Pancreas (tissue), 10 donors: ENCODE data around the gene ANKRD27. TPM values are rescaled to one million over a fixed set of nuclear protein-coding genes. Genes with fewer than 3 reads are reported as not detected.
A peak's percentile ranks its signal among the peaks of the same experiment; 100 is the strongest.
"Not testable (repeated sequence)": the region's sequence is repeated elsewhere in the genome, so short reads cannot be mapped to it uniquely, and the experiment has no call there.

Source experiments
- ATAC-seq, 4 donors: fragments of 200-7000 bp; cut with Tn5 transposase; one replicate each; pipeline versions ENCODE4 v1.8.0 to v1.9.1; 2020; ENCODE audit warnings: mild to moderate bottlenecking in 4 of 4, moderate library complexity in 4 of 4
- DNase-seq, 6 donors: peaks; one replicate each; pipeline ENCODE4 v3.0.0-alpha.2; 2020
- FAIRE-seq: peaks from 2 replicates; lab custom pipeline; 2012; peaks lifted over from hg19 to GRCh38; lab: Jason Lieb, UNC
- H3K27ac ChIP-seq, 4 donors: fragments of 200-600 bp; sonication (generic); 1 replicate in 3 of 4; 2 replicates in 1 of 4; pipeline versions ENCODE4 v1.5.0 to v1.8.0; 2020
- H3K27me3 ChIP-seq, 4 donors: fragments of 200-600 bp; one replicate each; pipeline ENCODE4 v1.8.0; 2021
- H3K36me3 ChIP-seq, 3 donors: fragments of 200-600 bp; sonication (generic) in 1 of 3; one replicate each; pipeline versions ENCODE4 v1.5.0 to v1.8.0; 2020 to 2021
- H3K4me1 ChIP-seq, 3 donors: fragments of 200-600 bp; one replicate each; pipeline ENCODE4 v1.8.0; 2021
- H3K4me3 ChIP-seq, 4 donors: fragments of 200-600 bp; sonication (generic) in 2 of 4; one replicate each; pipeline versions ENCODE4 v1.5.0 to v1.8.0; 2020 to 2021
- H3K9me3 ChIP-seq, 4 donors: fragments of 200-600 bp; one replicate each; pipeline ENCODE4 v1.8.0; 2021
- CTCF ChIP-seq, 4 donors: fragments of 200-600 bp; sonication (generic) in 3 of 4; IDR thresholded peaks; one replicate each; pipeline versions ENCODE4 v1.5.0 to v1.8.0; 2021; ENCODE audit warnings: antibody characterized with exemption in 4 of 4
- WGBS, 2 donors: extraction: QIAGEN DNeasy Blood & Tissue Kit; methylation state at CpG; one replicate each; pipeline ENCODE4 v1.1.7; 2013; 5-methylcytosine and 5-hydroxymethylcytosine counted together
- intact Hi-C, 3 donors: fragments of 100-400 bp; cut with DNase I; formaldehyde crosslinking; loops; one replicate each; pipeline versions ENCODE4 v1.11.1 to v1.14.2; 2022
- polyA plus RNA-seq, 2 donors: library from polyadenylated mRNA; stranded (reverse); fragments of 200-250 nt; gene quantifications; one replicate each; pipeline ENCODE4 v1.2.3, GENCODE V29; 2013
- total RNA-seq, 6 donors: library from RNA; stranded (reverse); fragmentation: NEBNext Ultra II Directional in 4 of 6; extraction: Animal tissue kit (Norgen Biotek cat#: 25700) in 4 of 6; gene quantifications; one replicate each; pipeline versions ENCODE4 v1.2.1 to v1.2.4, GENCODE V29; 2021 to 2023
- donor health status: healthy with polysubstance abuse.
- donor health status: DM: no; HTN: no; CAD: no; lungs with moderate emphysema.
- donor health status: DM: no; HTN: no; CAD: no.
- donor health status: control.
- donor health status: control.
- donor health status: Bipolar disorder and iron deficiency.
- donor health status: DM: yes; HTN: yes; CAD: no.
- donor health status: DM: no; HTN: no; CAD: no.
- donor health status: DM: no; HTN: no; CAD: no.
- donor health status: DM: yes; HTN: yes; CAD: no.

Gene ANKRD27
- total and polyA plus RNA-seq, 8 donors = 4.5 to 17.6 (median 9.6) TPM

- WGBS, 2 donors = 20 to 22% methylated on average over 22 of the region's 22 CpGs
- ATAC-seq (peak; percentile 19 to 38 (median 34)), DNase-seq (peak in 1 of 6 donors; percentile 12), FAIRE-seq (no peak)
- H3K9me3 ChIP-seq = no peaks in the 10 kb centered on the region
- no peak for TF ChIP-seq CTCF (IDR thresholded peaks at IDR 0.05)
- peak overlapping the region in 1 of 4 donors; percentile 53 for H3K27ac ChIP-seq
- intact Hi-C loops = no loop called here
- H3K4me3 ChIP-seq = peak overlapping the region; percentile 69 to 97 (median 78)
- no peaks in the 10 kb centered on the region for H3K27me3 ChIP-seq
- peaks cover 3 to 6% (median 4%) of the 10 kb centered on the region in 3 donors for H3K4me1 ChIP-seq
- peaks cover 0 to 4% (median 0%) of the 10 kb centered on the region in 3 donors for H3K36me3 ChIP-seq
These were observed 94.6 kb downstream of the ANKRD27 start for GRCh38 chr19:32580353-32580900.

GRCh38 chr19:32576790-32577189 lies 98.2 kb downstream of the ANKRD27 start:
- no peak for TF ChIP-seq CTCF (IDR thresholded peaks at IDR 0.05)
- H3K9me3 ChIP-seq = no peaks in the 10 kb centered on the region
- FAIRE-seq = no peak
- H3K4me1 ChIP-seq = peaks cover 0 to under 1% (median 0%) of the 10 kb centered on the region in 3 donors
- no peak for ATAC-seq
- intact Hi-C loops = no loop called here
- DNase-seq = no peak
- no peaks in the 10 kb centered on the region for H3K27me3 ChIP-seq
- H3K4me3 ChIP-seq = no peak overlapping the region
- no peak overlapping the region for H3K27ac ChIP-seq
- 76 to 87% methylated on average over 1 of the region's 1 CpG for WGBS, 2 donors
- H3K36me3 ChIP-seq = no peaks in the 10 kb centered on the region

- FAIRE-seq (no peak), ATAC-seq (no peak), DNase-seq (no peak)
- intact Hi-C loops = no loop called here
- no peak for TF ChIP-seq CTCF (IDR thresholded peaks at IDR 0.05)
- Histone ChIP-seq H3K4me3 (no peak overlapping the region), H3K9me3 (no peaks in the 10 kb centered on the region), H3K36me3 (no peaks in the 10 kb centered on the region), H3K4me1 (no peaks in the 10 kb centered on the region), H3K27me3 (no peaks in the 10 kb centered on the region), H3K27ac (no peak overlapping the region)
- WGBS, 2 donors = 58 to 83% methylated on average over 3 of the region's 3 CpGs
These were observed 101.5 kb downstream of the ANKRD27 start for GRCh38 chr19:32573492-32573794.

- ATAC-seq, H3K9me3 ChIP-seq, FAIRE-seq, H3K4me3 ChIP-seq, H3K27ac ChIP-seq, DNase-seq, H3K36me3 ChIP-seq, intact Hi-C loops, H3K27me3 ChIP-seq, H3K4me1 ChIP-seq: not testable (repeated sequence)
- whole genome bisulfite sequencing, 2 donors = 86 to 87% methylated on average over 19 to 21 of the region's 21 CpGs
These were observed 102.1 kb downstream of the ANKRD27 start for GRCh38 chr19:32572700-32573491.

- WGBS, 2 donors = 68 to 73% methylated on average over 18 to 31 of the region's 36 CpGs
- H3K9me3 ChIP-seq, H3K4me3 ChIP-seq, FAIRE-seq, H3K27ac ChIP-seq, H3K4me1 ChIP-seq, intact Hi-C loops, ATAC-seq, H3K27me3 ChIP-seq, H3K36me3 ChIP-seq: not testable (repeated sequence)
- DNase-seq = peak in 1 of 6 donors; percentile 60
These were observed 103.4 kb downstream of the ANKRD27 start for GRCh38 chr19:32571471-32572075.
